DOHH2 (cell line): ENCODE data around the gene CDK14.

Experiments
- H3F3A ChIP-seq: fragments of 200-600 bp; sonication (generic), shearing (Covaris generic); 2 replicates; pipeline ENCODE4 v1.6.0; 2016; ENCODE audit warnings: antibody characterized with exemption, mild to moderate bottlenecking; ENCODE audit not compliant: control insufficient read depth, insufficient read depth
- H3K27ac ChIP-seq: fragments of 200-600 bp; sonication (generic); 2 replicates; pipeline ENCODE4 v1.5.1; 2014; ENCODE audit warnings: low read depth, mild to moderate bottlenecking, low read length, moderate library complexity
- H3K27me3 ChIP-seq: fragments of 200-600 bp; sonication (generic); 2 replicates; pipeline ENCODE4 v1.6.1; 2014; ENCODE audit warnings: mild to moderate bottlenecking, low read length, mixed read lengths; ENCODE audit not compliant: control insufficient read depth
- H3K36me3 ChIP-seq: fragments of 200-600 bp; sonication (generic); 2 replicates; pipeline ENCODE4 v1.6.1; 2014; ENCODE audit warnings: mild to moderate bottlenecking, low read length, moderate library complexity, mixed read lengths; ENCODE audit not compliant: control insufficient read depth
- H3K4me1 ChIP-seq: fragments of 200-600 bp; sonication (generic); 2 replicates; pipeline ENCODE4 v1.6.1; 2014; ENCODE audit warnings: mild to moderate bottlenecking, low read length, mixed read lengths; ENCODE audit not compliant: control insufficient read depth
- H3K4me2 ChIP-seq: fragments of 200-600 bp; sonication (generic); 2 replicates; pipeline ENCODE4 v1.6.0; 2014; ENCODE audit warnings: mild to moderate bottlenecking, low read length, moderate library complexity
- H3K4me3 ChIP-seq: fragments of 200-600 bp; sonication (generic); 2 replicates; pipeline ENCODE4 v1.5.1; 2014; ENCODE audit warnings: mild to moderate bottlenecking, low read length, mixed read lengths
- H3K79me2 ChIP-seq: fragments of 200-600 bp; sonication (generic); 2 replicates; pipeline ENCODE4 v1.6.1; 2014; ENCODE audit warnings: mild to moderate bottlenecking, low read length, mixed read lengths; ENCODE audit not compliant: control insufficient read depth
- H3K9me2 ChIP-seq: fragments of 200-600 bp; sonication (generic); replicated peaks from 2 replicates; pipeline ENCODE4 v1.6.1; 2014; ENCODE audit warnings: mild to moderate bottlenecking, low read length, mixed read lengths; ENCODE audit not compliant: control insufficient read depth
- H3K9me3 ChIP-seq: fragments of 200-600 bp; sonication (generic); 2 replicates; pipeline ENCODE4 v1.6.1; 2014; ENCODE audit warnings: antibody characterized with exemption, low read length, mixed read lengths; ENCODE audit not compliant: control insufficient read depth, insufficient read depth
- H4K20me1 ChIP-seq: fragments of 200-600 bp; sonication (generic); 2 replicates; pipeline ENCODE4 v1.6.0; 2014; ENCODE audit warnings: low read depth, mild to moderate bottlenecking, antibody characterized with exemption, low read length, moderate library complexity; ENCODE audit not compliant: control insufficient read depth, insufficient read depth
- EZH2phosphoT487 ChIP-seq: fragments of 200-600 bp; sonication (generic); IDR thresholded peaks from 2 replicates; pipeline ENCODE4 v1.6.1; 2017; ENCODE audit warnings: borderline replicate concordance, mild to moderate bottlenecking, antibody characterized with exemption, low read length, moderate library complexity, mixed read lengths
- TF ChIP-seq, protein P1 (sequence below): fragments of 200-600 bp; sonication (generic); IDR thresholded peaks from one replicate; pipeline ENCODE4 v1.5.1; 2014; ENCODE audit warnings: antibody characterized with exemption, mild to moderate bottlenecking, low read depth, low read length; ENCODE audit not compliant: poor library complexity, severe bottlenecking

Gene CDK14

DNA sequence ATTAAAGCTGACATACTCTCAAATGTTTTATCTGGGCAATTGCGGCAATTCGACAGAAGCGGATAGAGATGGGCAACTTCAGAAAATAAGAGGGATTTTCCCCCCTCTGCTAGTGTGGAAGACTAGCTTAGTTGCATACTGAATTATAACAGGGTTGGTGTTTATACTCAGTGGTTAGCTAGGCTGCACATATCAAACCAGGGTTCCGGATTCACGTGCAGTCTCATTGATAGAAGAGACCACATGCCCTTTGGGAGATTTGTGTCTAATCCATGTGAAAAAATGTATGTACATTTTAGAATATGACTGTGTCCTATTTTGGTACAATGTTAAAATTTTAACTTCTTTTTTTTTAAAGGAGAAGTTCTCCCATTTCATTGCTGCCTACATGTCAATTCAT, 531.2 kb downstream of the CDK14 start:
- H3K4me2 ChIP-seq, result no peak overlapping the region
- H3F3A ChIP-seq, result no peaks in the 10 kb centered on the region
- H3K4me3 ChIP-seq, result no peak overlapping the region
- no peaks in the 10 kb centered on the region for H3K9me3 ChIP-seq
- no peaks in the 10 kb centered on the region for H3K9me2 ChIP-seq
- TF ChIP-seq, protein P1, sequence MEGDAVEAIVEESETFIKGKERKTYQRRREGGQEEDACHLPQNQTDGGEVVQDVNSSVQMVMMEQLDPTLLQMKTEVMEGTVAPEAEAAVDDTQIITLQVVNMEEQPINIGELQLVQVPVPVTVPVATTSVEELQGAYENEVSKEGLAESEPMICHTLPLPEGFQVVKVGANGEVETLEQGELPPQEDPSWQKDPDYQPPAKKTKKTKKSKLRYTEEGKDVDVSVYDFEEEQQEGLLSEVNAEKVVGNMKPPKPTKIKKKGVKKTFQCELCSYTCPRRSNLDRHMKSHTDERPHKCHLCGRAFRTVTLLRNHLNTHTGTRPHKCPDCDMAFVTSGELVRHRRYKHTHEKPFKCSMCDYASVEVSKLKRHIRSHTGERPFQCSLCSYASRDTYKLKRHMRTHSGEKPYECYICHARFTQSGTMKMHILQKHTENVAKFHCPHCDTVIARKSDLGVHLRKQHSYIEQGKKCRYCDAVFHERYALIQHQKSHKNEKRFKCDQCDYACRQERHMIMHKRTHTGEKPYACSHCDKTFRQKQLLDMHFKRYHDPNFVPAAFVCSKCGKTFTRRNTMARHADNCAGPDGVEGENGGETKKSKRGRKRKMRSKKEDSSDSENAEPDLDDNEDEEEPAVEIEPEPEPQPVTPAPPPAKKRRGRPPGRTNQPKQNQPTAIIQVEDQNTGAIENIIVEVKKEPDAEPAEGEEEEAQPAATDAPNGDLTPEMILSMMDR, result no peak
- no peak for TF ChIP-seq EZH2phosphoT487
- no peaks in the 10 kb centered on the region for H3K27me3 ChIP-seq
- no peaks in the 10 kb centered on the region for H3K79me2 ChIP-seq
- H3K36me3 ChIP-seq, result peaks cover 17% of the 10 kb centered on the region
- H3K4me1 ChIP-seq, result no peaks in the 10 kb centered on the region
- H4K20me1 ChIP-seq, result no peaks in the 10 kb centered on the region
- H3K27ac ChIP-seq, result no peak overlapping the region

- Histone ChIP-seq H3F3A (no peaks in the 10 kb centered on the region), H3K9me3 (no peaks in the 10 kb centered on the region), H3K4me2 (no peak overlapping the region), H3K4me3 (no peak overlapping the region), H3K79me2 (no peaks in the 10 kb centered on the region), H3K27ac (no peak overlapping the region), H3K36me3 (peaks cover 13% of the 10 kb centered on the region), H3K9me2 (no peaks in the 10 kb centered on the region), H3K27me3 (no peaks in the 10 kb centered on the region), H4K20me1 (no peaks in the 10 kb centered on the region), H3K4me1 (no peaks in the 10 kb centered on the region)
- no peak for TF ChIP-seq EZH2phosphoT487
- TF ChIP-seq, protein P1, result no peak
These were observed 531.8 kb downstream of the CDK14 start for GRCh38 chr7:91127959-91128358.

DNA sequence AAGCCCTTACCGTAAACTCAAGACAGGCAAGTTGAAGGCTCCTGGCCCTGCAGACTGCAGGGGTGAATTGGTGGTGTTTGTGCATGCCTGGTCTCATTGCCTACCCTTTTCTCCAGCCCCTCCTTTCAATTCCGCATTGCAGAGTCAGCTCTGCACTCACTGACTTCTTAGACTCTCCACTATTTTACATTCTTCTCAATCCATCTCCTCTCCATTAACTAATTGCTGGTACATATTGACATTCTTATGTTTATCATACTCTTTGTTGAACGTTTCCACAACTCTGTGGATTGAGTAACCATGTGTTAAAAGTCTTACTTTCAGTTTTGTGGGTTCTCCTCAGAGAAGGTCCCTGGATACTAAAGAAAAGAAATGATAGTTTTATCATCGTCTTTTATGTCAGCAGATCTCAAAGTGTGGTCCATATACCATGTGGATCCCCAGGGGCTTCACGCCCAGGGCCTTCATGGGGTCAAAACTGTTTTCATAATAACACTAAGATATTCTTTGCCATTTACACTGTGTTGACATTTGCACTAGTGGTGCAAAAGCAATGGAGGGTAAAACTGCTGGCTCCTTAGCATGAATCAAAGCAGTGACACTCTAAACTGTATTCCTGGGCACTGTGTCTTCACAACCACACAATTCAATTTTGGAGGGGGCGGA, 532.7 kb downstream of the CDK14 start:
- Histone ChIP-seq H3K27ac (no peak overlapping the region), H3K9me3 (no peaks in the 10 kb centered on the region), H3K36me3 (peaks cover 12% of the 10 kb centered on the region), H3K9me2 (no peaks in the 10 kb centered on the region), H3K4me2 (no peak overlapping the region), H3K4me1 (no peaks in the 10 kb centered on the region), H3K27me3 (no peaks in the 10 kb centered on the region), H3K79me2 (no peaks in the 10 kb centered on the region), H4K20me1 (no peaks in the 10 kb centered on the region), H3K4me3 (no peak overlapping the region), H3F3A (no peaks in the 10 kb centered on the region)
- TF ChIP-seq, protein P1, result no peak
- TF ChIP-seq EZH2phosphoT487, result no peak
